Colonic mucosa (tissue), 4 donors: ENCODE data around the gene ATP6V1F. TPM values are rescaled to one million over a fixed set of nuclear protein-coding genes. Genes with fewer than 3 reads are reported as not detected.

Source experiments
- DNase-seq: peaks from one replicate; pipeline ENCODE4 v3.0.0-alpha.2; 2020
- H3K27ac ChIP-seq: fragments of 200-600 bp; one replicate; pipeline ENCODE4 v1.8.0; 2021
- H3K27me3 ChIP-seq: fragments of 200-600 bp; one replicate; pipeline ENCODE4 v1.8.0; 2021
- H3K36me3 ChIP-seq: fragments of 200-600 bp; one replicate; pipeline ENCODE4 v1.8.0; 2021
- H3K4me1 ChIP-seq: fragments of 200-600 bp; one replicate; pipeline ENCODE4 v1.8.0; 2021; ENCODE audit warnings: mild to moderate bottlenecking
- H3K4me3 ChIP-seq: fragments of 200-600 bp; one replicate; pipeline ENCODE4 v1.8.0; 2021
- H3K9ac ChIP-seq, 2 donors: one replicate each; pipeline ENCODE4 v1.7.0; 2013; ENCODE audit warnings: control low read depth in 2 of 2, low read depth in 2 of 2, low read length in 2 of 2
- H3K9me3 ChIP-seq: fragments of 200-600 bp; one replicate; pipeline ENCODE4 v1.8.0; 2021
- intact Hi-C: fragments of 100-400 bp; cut with DNase I; formaldehyde crosslinking; loops from one replicate; pipeline ENCODE4 v1.14.1; 2022
- total RNA-seq, 2 donors: library from RNA; stranded (reverse); fragmentation: NEBNext Ultra II Directional in 1 of 2; extraction: Animal tissue kit (Norgen Biotek cat#: 25700) in 1 of 2; gene quantifications; one replicate each; pipeline ENCODE4 v1.2.1, GENCODE V29; 2021
- TF ChIP-seq, protein P1 (sequence below): fragments of 200-600 bp; IDR thresholded peaks from one replicate; pipeline ENCODE4 v1.8.0; 2022; ENCODE audit warnings: antibody characterized with exemption, mild to moderate bottlenecking
- donor health status: healthy.
- donor health status: DM: no; HTN: no; CAD: no.
- donor health status: DM: no; HTN: no; CAD: no.

Gene ATP6V1F
- total RNA-seq, 2 donors from 2014 or later, result 94.4 to 105 TPM

DNA sequence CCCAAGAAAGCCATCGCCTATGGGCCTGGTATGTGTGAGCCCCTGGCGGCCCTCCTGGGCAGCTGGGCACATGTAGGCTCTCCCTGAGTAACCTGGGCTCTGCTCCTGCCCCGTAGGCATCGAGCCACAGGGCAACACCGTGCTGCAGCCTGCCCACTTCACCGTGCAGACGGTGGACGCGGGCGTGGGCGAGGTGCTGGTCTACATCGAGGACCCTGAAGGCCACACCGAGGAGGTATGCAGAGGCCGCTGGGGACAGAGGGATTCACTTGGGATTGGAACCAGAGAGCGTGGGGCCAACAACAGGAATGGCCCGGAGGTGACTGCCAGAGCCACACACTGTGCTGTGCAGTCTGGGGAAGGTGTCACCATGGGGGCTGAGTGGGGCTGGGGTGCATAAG, 25.1 kb upstream of the ATP6V1F start:
- intact Hi-C loops, result no loop called here
- Histone ChIP-seq H3K9me3 (no peaks in the 10 kb centered on the region), H3K4me3 (no peak overlapping the region), H3K9ac (no peak overlapping the region), H3K36me3 (no peaks in the 10 kb centered on the region), H3K27ac (no peak overlapping the region), H3K4me1 (no peaks in the 10 kb centered on the region), H3K27me3 (no peaks in the 10 kb centered on the region)
- TF ChIP-seq, protein P1, sequence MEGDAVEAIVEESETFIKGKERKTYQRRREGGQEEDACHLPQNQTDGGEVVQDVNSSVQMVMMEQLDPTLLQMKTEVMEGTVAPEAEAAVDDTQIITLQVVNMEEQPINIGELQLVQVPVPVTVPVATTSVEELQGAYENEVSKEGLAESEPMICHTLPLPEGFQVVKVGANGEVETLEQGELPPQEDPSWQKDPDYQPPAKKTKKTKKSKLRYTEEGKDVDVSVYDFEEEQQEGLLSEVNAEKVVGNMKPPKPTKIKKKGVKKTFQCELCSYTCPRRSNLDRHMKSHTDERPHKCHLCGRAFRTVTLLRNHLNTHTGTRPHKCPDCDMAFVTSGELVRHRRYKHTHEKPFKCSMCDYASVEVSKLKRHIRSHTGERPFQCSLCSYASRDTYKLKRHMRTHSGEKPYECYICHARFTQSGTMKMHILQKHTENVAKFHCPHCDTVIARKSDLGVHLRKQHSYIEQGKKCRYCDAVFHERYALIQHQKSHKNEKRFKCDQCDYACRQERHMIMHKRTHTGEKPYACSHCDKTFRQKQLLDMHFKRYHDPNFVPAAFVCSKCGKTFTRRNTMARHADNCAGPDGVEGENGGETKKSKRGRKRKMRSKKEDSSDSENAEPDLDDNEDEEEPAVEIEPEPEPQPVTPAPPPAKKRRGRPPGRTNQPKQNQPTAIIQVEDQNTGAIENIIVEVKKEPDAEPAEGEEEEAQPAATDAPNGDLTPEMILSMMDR, result no peak
- DNase-seq, result no peak

DNA sequence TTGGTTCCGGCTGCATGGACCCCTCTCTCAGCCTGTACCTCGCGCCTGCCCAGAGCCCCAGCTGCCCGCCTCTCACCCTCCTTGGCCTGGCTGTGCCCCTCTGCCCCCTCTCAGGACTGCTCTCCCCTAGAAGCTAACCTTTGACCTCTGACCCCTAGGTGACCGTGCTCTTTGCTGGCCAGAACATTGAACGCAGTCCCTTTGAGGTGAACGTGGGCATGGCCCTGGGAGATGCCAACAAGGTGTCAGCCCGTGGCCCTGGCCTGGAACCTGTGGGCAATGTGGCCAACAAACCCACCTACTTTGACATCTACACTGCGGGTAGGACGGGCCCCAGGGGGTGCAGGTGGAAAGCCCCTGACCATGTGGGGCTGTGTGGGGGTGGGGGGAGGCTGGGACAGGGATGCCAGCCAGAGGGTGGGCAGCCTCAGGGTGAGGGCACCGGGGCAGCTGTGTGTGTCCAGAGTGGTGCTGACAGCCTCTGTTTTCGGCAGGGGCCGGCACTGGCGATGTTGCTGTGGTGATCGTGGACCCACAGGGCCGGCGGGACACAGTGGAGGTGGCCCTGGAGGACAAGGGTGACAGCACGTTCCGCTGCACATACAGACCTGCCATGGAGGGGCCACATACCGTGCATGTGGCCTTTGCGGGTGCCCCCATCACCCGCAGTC, 24.4 kb upstream of the ATP6V1F start:
- Histone ChIP-seq H3K9me3 (no peaks in the 10 kb centered on the region), H3K4me1 (no peaks in the 10 kb centered on the region), H3K4me3 (no peak overlapping the region), H3K36me3 (no peaks in the 10 kb centered on the region), H3K9ac (no peak overlapping the region), H3K27me3 (no peaks in the 10 kb centered on the region), H3K27ac (no peak overlapping the region)
- TF ChIP-seq, protein P1, result no peak
- no peak for DNase-seq
- intact Hi-C loops, result no loop called here

- H3K27me3 ChIP-seq, result no peaks in the 10 kb centered on the region
- no peak overlapping the region for H3K9ac ChIP-seq
- H3K4me3 ChIP-seq, result no peak overlapping the region
- H3K4me1 ChIP-seq, result no peaks in the 10 kb centered on the region
- no peak overlapping the region for H3K27ac ChIP-seq
- intact Hi-C loops, result no loop called here
- TF ChIP-seq, protein P1, result no peak
- no peaks in the 10 kb centered on the region for H3K9me3 ChIP-seq
- no peaks in the 10 kb centered on the region for H3K36me3 ChIP-seq
- DNase-seq, result no peak
Observed at GRCh38 chr7:128838981-128839731, 23.5 kb upstream of the ATP6V1F start.

- TF ChIP-seq, protein P1, result no peak
- intact Hi-C loops, result loop anchor here (2.0 kb wide), 1 partner anchor 43 kb away; no protein-coding TSS in a partner anchor
- Histone ChIP-seq H3K36me3 (no peaks in the 10 kb centered on the region), H3K9ac (no peak overlapping the region), H3K27ac (no peak overlapping the region), H3K4me3 (no peak overlapping the region), H3K27me3 (no peaks in the 10 kb centered on the region), H3K9me3 (no peaks in the 10 kb centered on the region), H3K4me1 (no peaks in the 10 kb centered on the region)
- no peak for DNase-seq
Observed at GRCh38 chr7:128839751-128840177, 22.9 kb upstream of the ATP6V1F start.

GRCh38 chr7:128840326-128841170, 22.1 kb upstream of the ATP6V1F start:
- Histone ChIP-seq H3K9me3 (no peaks in the 10 kb centered on the region), H3K27ac (no peak overlapping the region), H3K4me3 (no peak overlapping the region), H3K27me3 (no peaks in the 10 kb centered on the region), H3K4me1 (no peaks in the 10 kb centered on the region), H3K36me3 (no peaks in the 10 kb centered on the region), H3K9ac (no peak overlapping the region)
- TF ChIP-seq, protein P1, result no peak
- intact Hi-C loops, result loop anchor here (2.0 kb wide), 1 partner anchor 42 kb away; no protein-coding TSS in a partner anchor
- DNase-seq, result no peak
